Neural cell (in vitro differentiated cells): Measurements from ENCODE around the gene MOB3A. TPM values are rescaled to one million over a fixed set of nuclear protein-coding genes. Genes with fewer than 3 reads are reported as not detected.

Source experiments
- H2AFZ ChIP-seq: fragments of 200-600, 300-800 bp; sonication (generic), shearing (Covaris generic); 2 replicates; pipeline ENCODE4 v1.6.0; 2014; ENCODE audit warnings: low read depth, mild to moderate bottlenecking, antibody characterized with exemption, low read length, moderate library complexity
- H3F3A ChIP-seq: fragments of 200-600 bp; shearing (Covaris generic); 2 replicates; pipeline ENCODE4 v1.6.1; 2016; ENCODE audit warnings: mild to moderate bottlenecking, moderate library complexity, mixed read lengths, antibody characterized with exemption, low read length; ENCODE audit not compliant: insufficient read depth, poor library complexity, severe bottlenecking
- H3K27ac ChIP-seq: fragments of 200-600, 300-800 bp; sonication (generic), shearing (Covaris generic); 2 replicates; pipeline ENCODE4 v1.5.1; 2014; ENCODE audit warnings: mild to moderate bottlenecking, low read length, moderate library complexity
- H3K27me3 ChIP-seq: fragments of 300-800, 200-600 bp; sonication (generic), shearing (Covaris generic); 2 replicates; pipeline ENCODE4 v1.6.0; 2014; ENCODE audit warnings: mild to moderate bottlenecking, low read depth, low read length, moderate library complexity; ENCODE audit not compliant: insufficient read depth
- H3K36me3 ChIP-seq: fragments of 300-800, 200-600 bp; sonication (generic), shearing (Covaris generic); 2 replicates; pipeline ENCODE4 v1.5.1; 2014; ENCODE audit warnings: mild to moderate bottlenecking, antibody characterized with exemption, low read length, moderate library complexity; ENCODE audit not compliant: insufficient read depth
- H3K4me2 ChIP-seq: fragments of 300-800, 200-600 bp; sonication (generic), shearing (Covaris generic); 2 replicates; pipeline ENCODE4 v1.6.0; 2014; ENCODE audit warnings: mild to moderate bottlenecking, low read length
- H3K4me3 ChIP-seq: fragments of 300-800, 200-600 bp; sonication (generic), shearing (Covaris generic); 2 replicates; pipeline ENCODE4 v1.5.1; 2014; ENCODE audit warnings: mild to moderate bottlenecking, low read length, moderate library complexity
- H3K79me2 ChIP-seq: fragments of 200-600 bp; shearing (Covaris generic); replicated peaks from 2 replicates; pipeline ENCODE4 v1.6.0; 2014; ENCODE audit warnings: mild to moderate bottlenecking, low read length, moderate library complexity; ENCODE audit not compliant: insufficient read depth
- H3K9ac ChIP-seq: fragments of 300-800, 200-600 bp; sonication (generic), shearing (Covaris generic); 2 replicates; pipeline ENCODE4 v1.6.1; 2016; ENCODE audit warnings: mild to moderate bottlenecking, low read length, mixed read lengths
- H3K9me2 ChIP-seq: fragments of 200-600 bp; shearing (Covaris generic); 2 replicates; pipeline ENCODE4 v1.6.1; 2016; ENCODE audit warnings: mild to moderate bottlenecking, low read length, mixed read lengths; ENCODE audit not compliant: insufficient read depth
- H3K9me3 ChIP-seq: fragments of 200-600, 300-800 bp; sonication (generic), shearing (Covaris generic); 2 replicates; pipeline ENCODE4 v1.6.1; 2016; ENCODE audit warnings: mild to moderate bottlenecking, mixed run types, low read length, moderate library complexity, mixed read lengths
- H4K20me1 ChIP-seq: fragments of 200-600 bp; shearing (Covaris generic); 2 replicates; pipeline ENCODE4 v1.6.1; 2016; ENCODE audit warnings: mild to moderate bottlenecking, mixed run types; ENCODE audit not compliant: insufficient read depth
- CTCF ChIP-seq: fragments of 450-650 bp; IDR thresholded peaks from 2 replicates; pipeline ENCODE4 v1.5.1; 2014; ENCODE audit warnings: antibody characterized with exemption, mild to moderate bottlenecking, moderate library complexity; ENCODE audit not compliant: poor library complexity, severe bottlenecking
- EP300 ChIP-seq: fragments of 450-650 bp; conservative IDR thresholded peaks from 2 replicates; pipeline ENCODE4 v1.6.1; 2014; ENCODE audit warnings: antibody characterized with exemption, mild to moderate bottlenecking, moderate library complexity; ENCODE audit not compliant: poor library complexity, severe bottlenecking
- EZH2 ChIP-seq: fragments of 200-600, 300-800 bp; shearing (Covaris generic), sonication (generic); IDR thresholded peaks from 2 replicates; pipeline ENCODE4 v1.6.1; 2014; ENCODE audit warnings: antibody characterized with exemption, low read length, borderline replicate concordance, mild to moderate bottlenecking; ENCODE audit not compliant: insufficient read depth, poor library complexity, severe bottlenecking
- MXI1 ChIP-seq: fragments of 450-650 bp; conservative IDR thresholded peaks from 2 replicates; pipeline ENCODE4 v1.6.1; 2014; ENCODE audit warnings: antibody characterized with exemption, mild to moderate bottlenecking; ENCODE audit not compliant: poor library complexity, severe bottlenecking
- POLR2AphosphoS5 ChIP-seq: IDR thresholded peaks from 2 replicates; pipeline ENCODE4 v1.6.1; 2012
- RAD21 ChIP-seq: fragments of 450-650 bp; conservative IDR thresholded peaks from 2 replicates; pipeline ENCODE4 v1.6.1; 2014; ENCODE audit warnings: antibody characterized with exemption, mild to moderate bottlenecking, moderate library complexity
- REST ChIP-seq: IDR thresholded peaks from 2 replicates; pipeline ENCODE4 v1.6.1; 2012; ENCODE audit warnings: borderline replicate concordance
- SMC3 ChIP-seq: fragments of 450-650 bp; conservative IDR thresholded peaks from 2 replicates; pipeline ENCODE4 v1.6.1; 2014; ENCODE audit warnings: antibody characterized with exemption, mild to moderate bottlenecking, moderate library complexity; ENCODE audit not compliant: poor library complexity
- TAF1 ChIP-seq: IDR thresholded peaks from 2 replicates; pipeline ENCODE4 v1.6.1; 2012; ENCODE audit warnings: low read depth
- polyA plus RNA-seq: library from polyadenylated mRNA; depleted of rRNA; stranded (reverse); fragments of >200 nt; gene quantifications from 2 replicates; pipeline ENCODE4 v1.2.3, GENCODE V29; 2014

MOB3A gene
- polyA plus RNA-seq, 1 donor from 2014 or later, result 5.8 TPM

- no peaks in the 10 kb centered on the region for H3K9me3 ChIP-seq
- H3K4me3 ChIP-seq, result no peak overlapping the region
- no peak for TF ChIP-seq TAF1
- TF ChIP-seq EP300, result no peak
- no peak for TF ChIP-seq EZH2
- TF ChIP-seq SMC3, result no peak
- no peak for TF ChIP-seq RAD21
- no peak for TF ChIP-seq CTCF
- TF ChIP-seq REST, result no peak
- TF ChIP-seq MXI1, result no peak
- TF ChIP-seq POLR2AphosphoS5, result no peak
- H3K9ac ChIP-seq, result no peak overlapping the region
- no peak overlapping the region for H2AFZ ChIP-seq
- H3K36me3 ChIP-seq, result no peaks in the 10 kb centered on the region
- no peaks in the 10 kb centered on the region for H3K9me2 ChIP-seq
- no peaks in the 10 kb centered on the region for H4K20me1 ChIP-seq
- no peaks in the 10 kb centered on the region for H3K27me3 ChIP-seq
- no peak overlapping the region for H3K27ac ChIP-seq
- H3F3A ChIP-seq, result no peaks in the 10 kb centered on the region
- H3K4me2 ChIP-seq, result no peak overlapping the region
- H3K79me2 ChIP-seq, result no peaks in the 10 kb centered on the region
These were observed 31.2 kb downstream of the MOB3A start for GRCh38 chr19:2064788-2065524.

GRCh38 chr19:2064395-2064787 lies 31.7 kb downstream of the MOB3A start:
- H3K4me3 ChIP-seq, result no peak overlapping the region
- H2AFZ ChIP-seq, result no peak overlapping the region
- H3K9ac ChIP-seq, result no peak overlapping the region
- no peak overlapping the region for H3K4me2 ChIP-seq
- no peak overlapping the region for H3K27ac ChIP-seq
- H3F3A ChIP-seq, result no peaks in the 10 kb centered on the region
- TF ChIP-seq RAD21 (no peak), EP300 (no peak), TAF1 (no peak), EZH2 (no peak), POLR2AphosphoS5 (no peak), MXI1 (no peak), SMC3 (no peak), REST (no peak), CTCF (no peak)
- no peaks in the 10 kb centered on the region for H3K36me3 ChIP-seq
- H3K9me3 ChIP-seq, result no peaks in the 10 kb centered on the region
- H3K79me2 ChIP-seq, result no peaks in the 10 kb centered on the region
- H3K9me2 ChIP-seq, result no peaks in the 10 kb centered on the region
- H4K20me1 ChIP-seq, result no peaks in the 10 kb centered on the region
- H3K27me3 ChIP-seq, result no peaks in the 10 kb centered on the region
